Activated CD4-positive, alpha-beta T cell treated with anti-CD3 and anti-CD28 coated beads for 1 hour (primary cell): ENCODE results near the gene P2RY6.

Experiments
- DNase-seq: peaks from one replicate; pipeline ENCODE4 v3.0.0-alpha.2; 2020

P2RY6 gene

DNA sequence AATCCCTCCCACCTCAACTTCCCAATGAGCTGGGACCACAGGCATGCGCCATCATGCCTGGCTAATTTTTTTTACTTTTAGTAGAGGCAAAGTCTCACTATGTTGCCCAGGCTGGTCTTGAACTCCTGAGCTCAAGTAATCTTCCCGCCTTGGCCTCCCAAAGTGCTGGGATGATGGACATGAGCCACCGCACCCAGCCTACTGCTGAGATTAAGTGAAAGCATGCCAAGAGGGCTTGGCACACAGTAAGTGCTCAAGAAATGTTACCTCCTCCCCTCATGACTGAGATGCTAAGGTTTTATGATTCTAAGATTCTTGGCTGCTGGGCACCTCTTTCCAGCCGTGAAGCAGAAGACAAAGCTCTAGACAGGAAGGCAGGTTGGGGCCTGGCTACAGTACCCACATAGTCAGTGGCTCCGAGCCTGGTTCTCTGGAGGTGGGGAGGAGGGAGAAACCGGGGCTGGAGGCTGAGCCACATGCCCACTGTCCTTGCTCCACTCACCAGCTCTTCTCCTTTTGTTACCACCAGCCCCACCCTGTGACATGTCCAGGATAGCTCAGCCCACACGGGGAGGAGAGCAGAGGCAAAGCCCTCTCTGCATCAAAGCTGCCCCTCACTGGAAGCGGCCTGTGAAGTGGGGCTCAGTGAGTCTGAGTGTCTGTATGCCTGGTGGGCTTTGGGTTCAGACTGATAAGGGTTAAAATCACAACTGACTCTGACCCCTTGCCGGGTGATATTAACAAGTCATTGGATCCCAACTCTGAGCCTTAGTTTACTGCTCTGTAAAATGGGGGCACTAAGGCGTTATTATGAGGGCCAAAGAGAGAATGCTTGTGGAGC, 48.8 kb downstream of the P2RY6 start:
- DNase-seq, result no peak

DNA sequence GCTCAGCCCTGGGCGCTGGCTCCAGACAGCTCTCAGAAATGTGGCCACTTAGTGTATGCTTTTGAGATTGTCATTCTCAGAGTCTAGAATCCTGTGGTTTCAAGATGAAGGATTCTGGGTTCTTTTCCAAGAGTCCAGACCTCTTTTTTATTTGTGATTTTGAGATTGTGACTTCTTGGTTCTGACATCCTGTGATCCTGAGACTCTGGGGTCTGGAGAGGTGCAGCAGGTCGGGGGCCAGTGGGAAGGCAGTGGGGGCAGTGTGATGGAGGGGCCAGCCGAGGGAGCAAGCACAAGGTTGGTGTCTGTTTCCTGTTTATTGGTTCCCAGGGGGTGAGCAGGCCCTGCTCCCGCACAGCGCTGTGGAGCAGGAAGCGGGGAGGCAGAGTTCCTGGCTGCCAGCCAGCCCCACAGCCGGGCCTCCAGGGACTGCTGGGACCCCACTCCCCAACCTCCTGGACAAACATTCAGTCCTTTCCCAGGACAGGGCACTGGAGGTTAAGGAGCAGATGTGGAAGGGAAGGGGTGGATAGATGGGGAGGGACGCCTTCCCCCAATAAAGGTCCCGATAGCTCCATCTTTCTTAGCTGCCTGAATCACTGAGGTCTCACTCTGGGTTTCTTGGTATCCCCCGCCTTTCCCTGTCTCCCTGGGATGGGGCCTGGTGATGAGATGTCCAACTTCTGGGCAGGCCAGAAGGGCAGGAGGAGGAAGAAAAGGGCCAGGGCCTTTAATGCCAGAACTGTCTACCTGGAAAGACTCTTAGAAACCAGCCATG, 49.7 kb downstream of the P2RY6 start:
- DNase-seq, result no peak

DNA sequence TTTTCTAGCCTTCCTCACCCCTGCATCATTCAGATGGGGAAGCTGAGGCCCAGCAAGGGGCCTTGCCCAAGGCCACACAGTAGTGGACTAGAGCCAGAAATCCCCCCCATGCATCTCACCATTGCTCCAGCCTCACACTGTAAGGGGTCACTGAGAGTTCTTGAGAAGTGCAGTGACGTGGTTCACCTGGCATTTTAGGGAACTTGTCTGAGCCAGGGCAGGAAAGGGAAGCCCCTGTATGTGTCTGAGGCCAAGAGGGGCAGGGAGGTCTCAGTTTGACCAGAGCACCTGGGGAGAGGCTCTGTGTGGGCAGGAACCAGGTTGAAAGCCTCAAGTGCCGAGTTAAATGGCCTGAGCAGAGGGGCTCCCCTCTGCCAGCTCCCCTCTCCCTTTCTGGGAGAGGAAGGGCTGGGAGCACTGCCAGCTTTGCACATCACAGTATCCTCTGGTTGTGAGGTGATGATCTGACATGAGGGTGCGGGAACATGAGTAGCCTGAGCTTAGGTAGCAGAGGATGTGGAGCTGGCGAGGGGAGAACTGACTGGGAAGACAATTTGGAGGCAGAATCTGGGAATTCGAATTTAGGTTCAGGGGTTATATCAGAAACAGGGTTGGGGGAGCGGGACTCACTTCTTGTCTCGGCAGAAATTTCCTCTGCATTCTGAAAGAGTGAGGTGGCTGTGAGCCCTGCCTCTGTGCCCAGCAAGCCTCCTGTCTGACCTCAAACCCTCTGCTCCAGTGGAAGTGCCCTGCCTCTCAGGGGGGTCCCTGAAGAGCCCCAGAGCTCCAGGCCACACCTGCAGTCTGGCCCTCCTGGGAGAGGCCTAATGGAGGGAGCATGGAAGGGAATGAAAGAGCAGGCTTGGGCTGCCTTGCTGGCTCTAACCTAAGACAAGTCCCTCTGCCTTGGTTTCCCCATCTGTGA, 50.5 kb downstream of the P2RY6 start:
- no peak for DNase-seq

DNA sequence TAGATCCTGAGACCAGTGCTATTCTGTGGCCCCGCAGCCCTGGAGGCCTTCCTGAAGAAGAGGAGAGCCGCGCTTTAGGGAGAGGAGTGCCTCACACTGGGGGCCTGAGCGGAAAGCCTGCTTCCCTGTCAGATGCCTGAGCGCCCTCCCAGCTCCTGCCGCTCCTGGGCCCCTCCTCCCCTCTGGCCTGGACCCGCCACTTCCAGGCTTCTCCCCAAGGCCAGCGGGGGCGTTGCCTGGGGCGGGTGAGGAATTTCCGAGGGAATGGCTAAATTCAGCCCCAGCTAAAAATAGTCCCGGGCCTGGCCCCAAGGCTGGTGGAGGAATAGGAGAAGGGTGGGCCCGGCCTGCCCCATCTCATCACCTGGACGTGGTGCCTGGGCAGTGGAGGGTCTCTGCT, 51.3 kb downstream of the P2RY6 start:
- DNase-seq, result no peak

DNA sequence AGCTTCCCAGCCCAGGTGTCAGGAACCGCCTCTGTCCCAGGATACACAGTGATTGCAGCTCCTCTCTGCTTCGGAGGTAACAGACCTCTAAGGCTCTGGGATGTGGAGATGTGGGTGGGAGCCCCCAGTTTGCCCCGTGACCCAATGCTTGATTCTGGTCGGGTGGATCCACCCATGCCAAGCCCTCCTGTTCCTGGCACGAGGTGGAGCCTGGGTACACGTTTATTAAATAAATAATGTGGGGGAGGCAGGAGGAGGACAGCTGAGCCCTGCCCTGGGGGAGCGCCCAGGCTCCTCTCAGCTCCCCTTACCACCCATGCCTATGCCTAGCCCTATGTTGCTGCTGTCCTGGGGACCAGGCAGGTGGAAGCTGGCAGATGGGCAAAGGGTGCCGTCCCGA, 52.0 kb downstream of the P2RY6 start:
- no peak for DNase-seq

DNA sequence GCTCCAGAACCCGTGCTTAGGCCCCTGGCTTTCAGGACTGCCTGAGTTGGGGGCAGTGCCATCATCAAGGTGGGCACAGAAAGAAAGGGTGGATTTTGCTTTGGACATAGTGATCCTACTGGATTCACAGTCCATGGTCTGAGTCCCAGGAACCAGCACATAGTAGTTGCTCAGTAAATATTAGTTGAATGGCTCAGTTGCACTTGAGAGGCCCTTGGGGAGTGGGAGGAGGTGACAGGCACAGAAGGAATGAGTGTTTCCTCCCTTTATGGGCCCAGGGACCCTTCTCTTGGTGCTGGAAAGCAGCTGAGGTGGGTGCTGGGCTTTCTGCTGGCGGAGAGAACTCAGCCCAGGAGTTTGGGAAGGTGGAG, 52.5 kb downstream of the P2RY6 start:
- no peak for DNase-seq

DNA sequence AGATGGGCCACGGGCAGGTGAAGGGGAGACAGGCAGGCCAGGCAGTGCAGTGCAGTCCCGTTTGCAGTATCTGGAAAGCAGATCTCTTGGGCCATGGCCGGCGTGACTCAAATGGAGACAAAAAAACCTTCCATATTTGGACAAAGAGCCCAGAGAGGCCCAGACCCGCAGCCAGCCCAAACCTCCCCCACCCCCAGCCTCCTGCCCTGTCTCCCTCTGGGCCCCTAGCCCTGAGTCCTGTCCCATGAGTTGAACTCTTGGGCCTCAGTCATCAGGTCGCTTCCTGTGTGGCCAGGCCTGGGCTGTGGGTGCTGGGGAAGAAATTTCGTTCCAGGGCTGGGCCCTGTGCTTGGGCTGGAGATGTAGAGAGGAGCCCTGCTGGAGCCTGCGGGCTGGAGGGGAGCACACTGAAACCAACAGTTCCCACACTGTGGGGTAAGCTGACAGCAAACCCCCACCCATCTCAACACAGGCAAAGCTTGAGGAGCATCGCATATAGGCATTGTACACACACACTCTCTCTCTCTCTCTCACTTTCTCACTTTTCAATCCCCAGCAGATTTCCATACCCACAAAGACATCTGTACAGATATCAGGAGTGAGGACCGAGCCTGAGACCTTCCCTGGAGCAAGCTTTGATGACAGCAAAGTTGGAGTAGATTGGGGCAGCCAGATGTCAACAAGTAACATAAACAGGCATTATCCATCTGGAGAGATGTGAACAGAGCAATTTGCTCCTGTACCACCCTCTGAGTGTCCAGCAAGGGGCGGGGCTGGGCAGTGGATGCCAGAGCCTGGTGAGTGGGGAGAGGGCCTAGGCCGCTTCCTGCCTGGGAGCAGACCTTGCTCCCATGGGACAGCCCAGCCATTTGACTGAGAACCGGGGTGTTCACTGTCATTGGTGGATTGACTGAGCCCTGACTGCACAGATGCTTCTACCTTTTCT, 53.2 kb downstream of the P2RY6 start:
- DNase-seq, result no peak

DNA sequence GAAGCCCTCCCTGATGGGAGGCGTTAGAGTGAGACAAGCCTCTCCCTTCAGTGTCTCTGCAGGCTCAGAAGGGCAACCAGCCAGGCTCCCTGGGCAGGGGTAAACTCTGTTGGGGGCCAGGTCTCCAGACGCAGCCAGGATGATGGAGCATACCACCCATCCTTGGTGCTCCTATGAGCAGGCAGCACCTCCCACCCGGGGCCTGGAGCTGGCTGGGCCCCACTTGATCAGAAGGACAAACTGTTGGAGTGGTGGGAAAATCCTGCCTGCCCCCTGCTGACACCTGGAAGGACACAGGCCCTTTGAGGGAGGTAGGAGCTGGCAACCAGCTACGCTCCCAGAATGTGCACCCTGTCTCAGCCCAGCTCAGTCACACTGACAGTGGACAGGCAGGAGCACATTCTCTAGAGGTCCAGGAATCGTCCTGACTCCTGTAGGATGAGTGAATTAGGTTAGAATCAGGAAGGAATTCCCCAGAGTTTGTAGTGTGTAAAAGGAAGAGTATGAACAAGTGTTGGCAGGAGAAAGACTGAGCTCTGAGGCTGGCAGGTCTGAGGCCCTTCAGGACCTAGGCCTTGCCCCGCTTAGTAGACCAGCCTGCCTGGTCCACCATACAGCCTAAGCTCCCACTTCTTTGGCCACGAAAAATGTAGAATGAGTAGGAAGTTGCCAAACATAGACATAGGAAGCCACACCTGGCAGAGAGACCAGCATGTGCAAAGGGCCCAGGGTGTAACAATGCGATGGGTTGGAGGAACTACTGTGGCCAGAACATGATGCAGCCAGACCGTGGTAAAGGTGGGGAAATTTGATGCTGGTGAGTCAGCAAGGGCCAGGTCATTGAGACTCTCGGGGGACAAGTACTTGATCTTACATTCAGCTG, 55.0 kb downstream of the P2RY6 start:
- DNase-seq, result no peak

DNA sequence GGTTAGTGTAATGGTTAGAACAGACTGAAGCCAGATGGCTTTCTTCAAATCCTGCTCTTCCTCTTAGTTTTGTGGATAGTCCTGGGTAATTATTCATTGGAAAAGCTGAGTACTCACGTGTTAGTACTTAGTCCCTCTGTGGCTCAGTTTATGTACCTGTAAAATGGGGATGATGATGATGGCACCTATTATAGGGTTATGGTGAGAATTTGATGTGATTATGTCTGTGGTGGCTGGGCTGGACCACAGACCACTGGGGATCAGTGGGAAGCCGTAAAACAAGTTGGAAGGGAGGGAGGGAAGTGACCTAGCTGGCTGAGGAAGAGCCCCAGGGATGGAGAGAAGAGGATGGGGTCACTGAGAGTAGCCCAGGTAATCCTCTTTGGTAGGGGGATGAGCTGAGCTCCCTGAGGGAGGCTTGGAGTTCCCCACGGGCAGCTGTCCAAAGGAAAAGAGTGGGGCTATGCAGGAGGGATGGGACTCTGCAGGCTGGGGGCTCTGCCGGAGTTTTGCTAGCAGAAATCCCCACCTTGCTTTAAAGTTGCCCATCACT, 55.8 kb downstream of the P2RY6 start:
- no peak for DNase-seq

DNA sequence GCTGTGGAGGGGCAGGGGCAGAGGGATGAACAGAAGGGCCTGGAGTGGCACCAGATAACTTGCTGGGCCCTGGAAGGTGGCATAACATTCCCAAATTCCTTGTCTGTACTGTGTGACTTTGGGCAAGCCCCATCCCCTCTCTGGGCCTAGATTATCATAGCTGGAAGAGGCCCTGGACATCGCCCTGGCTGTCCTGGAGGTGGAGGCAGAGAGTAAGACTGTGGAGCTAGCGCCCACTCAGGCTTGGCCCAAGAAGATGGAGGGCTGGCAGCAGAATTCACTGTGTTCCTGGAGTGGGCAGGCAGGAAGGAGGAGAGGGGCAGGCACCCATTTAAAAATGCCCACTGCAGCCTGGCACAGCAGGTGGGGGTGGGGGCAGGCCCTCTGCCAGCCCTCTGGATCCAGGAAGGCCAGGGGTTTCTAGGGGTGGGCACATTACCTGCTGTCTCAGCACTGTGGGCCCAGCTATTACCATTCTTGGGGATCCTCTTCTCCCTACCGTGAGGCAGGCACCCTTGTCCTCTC, 58.5 kb downstream of the P2RY6 start:
- no peak for DNase-seq

DNA sequence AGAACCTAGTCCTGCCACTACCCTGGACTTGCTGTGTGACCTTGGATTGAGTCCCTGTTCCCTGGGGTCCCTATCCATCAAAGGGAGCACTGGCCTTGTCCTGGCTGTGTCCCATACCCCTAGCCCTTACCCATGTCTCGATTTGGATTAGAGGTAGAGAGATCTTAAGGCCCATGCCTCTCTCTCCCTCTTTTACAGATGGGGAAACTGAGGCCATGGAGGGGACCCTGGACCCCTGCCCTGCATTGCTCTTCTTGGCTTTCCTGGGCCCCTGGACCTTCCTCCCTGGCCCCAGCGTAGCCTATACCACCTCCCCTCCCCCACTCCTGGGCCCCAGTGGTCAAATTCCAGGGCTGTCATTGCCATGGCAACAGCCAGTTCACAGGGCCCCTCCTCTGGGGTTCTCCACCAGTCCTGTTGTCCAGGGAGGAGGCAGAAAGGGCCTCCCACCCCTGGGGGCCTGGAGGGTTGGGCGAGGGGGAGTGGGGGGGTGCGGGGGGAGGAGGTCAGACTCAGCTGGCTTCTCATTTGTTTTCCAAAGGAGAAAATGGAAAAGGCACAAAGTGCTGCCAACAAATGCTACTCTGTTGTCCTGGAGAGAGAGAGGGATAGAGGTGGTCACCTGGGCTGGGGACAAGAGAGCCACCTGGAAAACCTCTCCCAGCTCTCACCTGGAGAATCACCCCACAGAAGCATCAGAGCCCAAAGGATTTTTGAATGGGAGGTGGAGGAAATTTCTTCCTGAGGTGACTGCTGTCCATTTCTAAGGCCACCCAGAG, 59.2 kb downstream of the P2RY6 start:
- DNase-seq, result no peak

DNA sequence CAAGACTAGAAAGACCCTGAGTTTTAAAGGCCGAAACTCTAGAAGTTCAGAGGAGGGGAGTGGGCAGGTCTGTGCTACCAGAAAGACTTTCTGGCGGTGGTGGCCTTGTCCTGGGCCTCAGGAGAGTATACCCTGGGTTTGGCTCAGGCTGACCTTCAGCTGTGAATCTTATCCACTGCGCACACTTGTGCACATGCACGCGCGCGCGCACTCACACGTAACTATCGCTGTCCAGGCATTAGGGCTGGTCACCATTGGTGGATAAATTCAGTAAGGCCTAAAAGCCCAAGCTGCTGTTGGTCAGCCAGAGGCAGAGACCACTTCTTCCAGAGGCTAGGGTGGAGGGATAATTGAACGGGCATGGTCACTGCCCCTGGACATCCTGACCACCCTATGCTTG, 61.0 kb downstream of the P2RY6 start:
- no peak for DNase-seq

DNA sequence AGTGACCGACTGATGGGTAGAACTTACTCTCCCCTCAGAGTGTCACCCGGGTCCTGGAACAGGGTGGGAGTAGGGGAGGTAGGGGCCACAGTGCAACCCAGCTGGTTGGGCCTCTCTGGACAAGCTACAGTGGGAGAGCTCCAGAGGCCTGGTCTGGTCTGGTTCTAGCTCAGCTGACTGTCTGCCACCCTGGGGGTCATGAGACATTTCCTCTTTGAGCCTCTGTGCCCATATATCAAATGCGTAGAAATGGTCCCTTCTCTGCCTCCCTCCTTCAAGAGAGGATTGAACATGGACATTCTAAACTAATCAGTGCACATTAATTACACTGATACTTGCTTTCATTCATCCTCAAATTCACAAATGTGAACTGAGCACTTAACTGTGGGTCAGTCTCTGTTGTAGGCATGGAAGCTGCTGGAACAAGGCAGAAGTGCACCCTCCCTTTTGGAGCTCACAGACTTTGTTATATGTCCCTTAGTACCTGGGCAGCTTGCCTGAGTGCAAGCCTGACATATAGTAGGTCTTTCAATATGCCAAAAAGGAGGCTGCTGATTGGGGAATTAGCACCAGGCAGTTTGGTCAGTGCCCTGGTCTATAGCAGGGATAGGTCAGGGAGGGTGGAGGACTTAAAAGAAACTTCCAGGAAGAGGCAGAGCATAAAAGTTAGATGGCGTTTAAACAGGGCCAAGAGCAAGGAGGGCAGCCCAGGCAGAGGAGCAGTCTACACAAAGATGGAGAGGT, 61.7 kb downstream of the P2RY6 start:
- DNase-seq, result no peak

DNA sequence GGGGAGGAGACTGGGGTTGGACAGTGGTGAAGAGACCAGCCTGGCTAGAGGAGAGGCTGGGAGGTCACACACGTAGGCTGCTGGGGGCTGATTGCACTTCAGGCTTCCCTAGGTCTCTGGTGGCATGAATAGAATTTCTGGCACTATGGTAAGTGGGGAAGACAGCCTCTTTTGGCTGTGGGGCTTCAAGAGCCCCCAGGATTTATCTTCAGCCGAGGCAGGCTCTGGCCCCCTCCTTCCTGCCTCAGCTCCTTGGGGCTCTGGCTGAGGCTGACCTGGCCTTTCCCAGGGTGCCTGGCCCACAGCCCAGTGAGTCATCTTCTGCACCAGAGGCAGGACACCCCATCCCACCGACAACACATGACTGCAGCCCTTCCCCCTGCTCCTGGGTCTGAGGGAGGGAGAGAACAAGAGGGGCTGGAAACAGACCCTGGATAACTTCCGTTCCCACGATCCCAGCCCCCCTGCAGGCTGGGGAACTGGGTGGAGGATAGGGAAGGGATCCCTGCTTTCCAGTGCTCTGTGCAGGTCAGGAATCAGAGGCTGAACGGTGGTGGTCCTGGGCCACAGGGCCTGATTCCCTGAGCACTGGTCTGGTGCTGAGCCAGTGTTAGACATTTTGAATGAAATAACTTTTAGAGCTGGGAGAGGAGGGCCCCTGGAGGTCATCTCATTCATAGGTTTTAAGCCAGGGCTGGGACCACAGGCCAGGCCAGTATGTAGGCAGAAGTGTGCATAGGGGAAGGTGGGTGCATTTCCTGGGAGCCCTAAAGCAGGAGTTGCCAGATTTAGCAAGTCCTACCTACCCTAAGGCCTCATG, 62.5 kb downstream of the P2RY6 start:
- no peak for DNase-seq

DNA sequence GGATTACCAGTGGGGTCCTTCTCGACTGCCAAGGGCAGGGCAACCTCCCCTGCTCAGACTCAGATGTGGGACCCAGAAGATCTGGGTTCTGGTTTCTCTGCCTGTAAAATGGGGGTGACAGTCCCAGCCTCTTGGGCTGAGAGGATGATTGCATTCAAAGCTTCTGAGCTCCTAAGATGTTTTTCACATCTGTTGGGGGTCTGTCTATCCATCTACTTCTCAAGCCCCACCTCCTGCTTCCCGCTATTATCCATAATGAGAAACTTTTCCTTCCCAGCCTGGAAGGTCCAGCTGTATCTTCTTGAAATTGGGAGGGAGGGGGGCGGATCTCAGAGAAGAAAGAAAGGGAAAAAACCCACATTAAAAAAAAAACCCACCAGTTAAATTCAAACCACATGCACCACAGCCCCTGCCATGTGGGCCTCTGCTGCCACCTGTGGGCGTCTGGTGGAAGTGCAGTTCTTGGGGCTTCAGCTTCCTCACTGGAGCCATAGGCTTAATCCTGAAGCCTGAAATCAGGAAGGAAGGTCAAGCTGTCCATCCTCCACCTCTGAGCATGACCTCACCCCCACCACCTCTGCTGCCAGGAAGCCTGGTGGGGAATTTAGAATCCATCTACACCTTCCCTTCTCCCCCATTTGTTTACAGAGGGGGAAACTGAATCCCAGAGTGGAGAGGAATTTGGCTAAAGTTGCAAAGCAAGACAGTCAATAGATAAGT, 63.2 kb downstream of the P2RY6 start:
- DNase-seq, result peak; percentile 67

DNA sequence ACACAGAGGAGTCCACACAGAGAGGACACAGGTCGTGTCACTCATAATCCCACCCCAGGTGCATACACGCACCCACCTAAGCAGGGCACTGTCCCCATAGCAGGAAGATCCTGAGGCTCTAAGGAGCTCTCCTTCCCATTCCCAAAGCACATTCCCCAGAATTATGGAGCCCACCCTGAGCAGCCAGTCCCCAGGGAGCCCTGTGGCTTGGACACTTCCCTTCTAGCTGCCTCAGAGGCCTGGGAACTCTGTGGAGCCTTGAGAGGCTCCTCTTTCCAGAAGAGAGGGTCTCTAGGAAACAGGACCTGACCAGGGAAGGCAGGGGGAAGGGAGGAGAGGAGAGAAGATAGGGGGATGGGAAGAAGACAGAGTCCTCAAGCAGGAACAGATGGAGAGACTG, 65.7 kb downstream of the P2RY6 start:
- DNase-seq, result no peak

DNA sequence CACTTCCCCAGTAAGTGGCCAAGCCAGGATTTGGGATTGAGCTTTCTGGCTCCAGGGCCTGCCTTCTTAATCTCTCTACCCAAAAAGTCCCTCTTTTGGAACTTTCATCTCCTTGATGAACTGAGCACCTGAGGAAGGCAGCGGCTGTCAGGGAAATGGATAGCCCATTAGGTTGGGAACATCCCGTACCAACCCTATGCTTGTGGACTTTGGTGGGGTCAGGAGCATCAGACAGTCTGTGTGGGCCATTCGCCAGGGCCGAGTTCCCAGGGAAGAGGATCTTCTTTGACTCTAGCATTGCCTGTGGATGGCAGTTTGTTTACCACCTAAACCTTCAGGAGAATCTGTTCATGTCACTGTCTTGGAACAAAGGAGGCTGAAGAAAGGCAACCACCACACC, 66.1 kb downstream of the P2RY6 start:
- DNase-seq, result no peak
